ENCODE results near the gene RHEBL1.

RHEBL1 gene

GRCh38 chr12:49022558-49023178 lies 47.1 kb downstream of the RHEBL1 start:
- Mint-ChIP-seq H3K27me3 (no peaks in the 10 kb centered on the region), H3K27ac (no peak overlapping the region), H3K4me1 (peaks cover 17% of the 10 kb centered on the region), H3K36me3 (peaks cover 48% of the 10 kb centered on the region), H3K9me3 (no peaks in the 10 kb centered on the region), H3K4me3 (no peak overlapping the region)
- DNase-seq, result no peak
- CTCF ChIA-PET, result interaction anchor here (1.0 kb wide), 1 partner anchor 21 kb away, joined by 3 read pairs; no protein-coding TSS in a partner anchor

- no peak for DNase-seq
- Mint-ChIP-seq H3K27me3 (no peaks in the 10 kb centered on the region), H3K36me3 (peaks cover 54% of the 10 kb centered on the region), H3K9me3 (no peaks in the 10 kb centered on the region), H3K4me1 (peaks cover 29% of the 10 kb centered on the region), H3K27ac (peak overlapping the region; percentile 7), H3K4me3 (no peak overlapping the region)
- CTCF ChIA-PET, result interaction anchor here (1.7 to 1.9 kb wide), 2 partner anchors 13 to 25 kb away, joined by 4 to 24 read pairs; no protein-coding TSS in a partner anchor
Observed at GRCh38 chr12:49021292-49021915, 48.4 kb downstream of the RHEBL1 start.

- no peak for DNase-seq
- Mint-ChIP-seq H3K9me3 (no peaks in the 10 kb centered on the region), H3K4me3 (no peak overlapping the region), H3K36me3 (peaks cover 50% of the 10 kb centered on the region), H3K4me1 (peaks cover 37% of the 10 kb centered on the region), H3K27ac (peak overlapping the region; percentile 55), H3K27me3 (no peaks in the 10 kb centered on the region)
- CTCF ChIA-PET, result interaction anchor here (0.7 to 1.9 kb wide), 9 partner anchors 10 to 36 kb away, joined by 3 to 24 read pairs (median 7); partner anchors contain the start of gene DDN
Observed at GRCh38 chr12:49020441-49020840, 49.3 kb downstream of the RHEBL1 start.

DNA sequence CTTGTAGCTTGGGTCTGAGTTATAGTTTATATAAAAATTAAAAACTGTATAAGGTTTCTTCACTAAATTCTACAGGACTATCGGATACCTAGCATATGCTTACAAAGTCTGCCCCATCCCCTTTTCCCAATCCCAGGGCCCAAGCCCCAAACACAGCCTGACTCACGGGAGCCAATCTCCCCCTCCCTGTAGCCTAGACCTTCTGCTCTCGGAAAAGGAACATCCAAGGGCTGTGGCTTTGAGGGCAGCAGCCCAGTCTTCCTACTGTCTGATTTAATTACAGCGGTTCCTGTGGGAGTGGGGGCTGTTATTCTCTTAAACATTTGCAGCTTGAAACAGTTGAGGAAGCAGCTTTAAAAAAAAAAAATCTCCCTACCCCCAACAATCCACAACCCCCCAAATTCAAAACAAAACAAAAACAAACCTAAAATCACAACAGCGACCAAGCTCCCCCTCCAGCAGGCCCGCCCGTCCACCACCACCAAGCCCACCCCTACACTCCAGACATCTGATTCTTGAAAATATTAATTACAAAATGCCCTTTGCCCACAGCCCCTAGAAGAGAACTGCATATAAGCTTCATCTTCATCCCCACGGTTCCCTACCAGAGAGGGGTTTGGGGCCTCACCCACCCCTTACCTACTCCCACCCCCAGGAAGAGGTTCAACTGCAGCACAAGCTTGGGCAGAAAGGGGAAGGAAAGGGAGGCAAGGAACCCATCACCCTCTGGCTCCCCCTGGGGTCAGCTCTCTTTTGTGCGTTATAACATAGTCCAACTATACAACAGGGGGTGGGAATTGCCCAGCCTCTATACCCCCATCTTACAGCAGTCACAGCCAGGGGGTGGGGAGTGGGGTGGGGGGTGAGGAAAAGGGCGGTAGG lies 50.1 kb downstream of the RHEBL1 start:
- peaks cover 50% of the 10 kb centered on the region for H3K36me3 Mint-ChIP-seq
- H3K9me3 Mint-ChIP-seq, result no peaks in the 10 kb centered on the region
- H3K4me1 Mint-ChIP-seq, result peaks cover 41% of the 10 kb centered on the region
- peak overlapping the region; percentile 95 for H3K4me3 Mint-ChIP-seq
- H3K27me3 Mint-ChIP-seq, result no peaks in the 10 kb centered on the region
- CTCF ChIA-PET, result interaction anchor here (0.6 to 1.9 kb wide), 12 partner anchors 11 to 318 kb away, joined by 3 to 24 read pairs (median 6); partner anchors contain the start of gene DDN
- peak; percentile 69 for DNase-seq
- H3K27ac Mint-ChIP-seq, result peak overlapping the region; percentile 99

GRCh38 chr12:49019120-49019430 lies 50.7 kb downstream of the RHEBL1 start:
- H3K27me3 Mint-ChIP-seq, result no peaks in the 10 kb centered on the region
- H3K4me3 Mint-ChIP-seq, result peak overlapping the region; percentile 95
- peak overlapping the region; percentile 99 for H3K27ac Mint-ChIP-seq
- no peak for DNase-seq
- H3K36me3 Mint-ChIP-seq, result peaks cover 49% of the 10 kb centered on the region
- H3K9me3 Mint-ChIP-seq, result no peaks in the 10 kb centered on the region
- H3K4me1 Mint-ChIP-seq, result peaks cover 41% of the 10 kb centered on the region
- CTCF ChIA-PET, result interaction anchor here (1.2 to 1.9 kb wide), 5 partner anchors 11 to 31 kb away, joined by 5 to 24 read pairs (median 7); partner anchors contain the start of gene DDN

- H3K27me3 Mint-ChIP-seq, result no peaks in the 10 kb centered on the region
- peaks cover 41% of the 10 kb centered on the region for H3K4me1 Mint-ChIP-seq
- CTCF ChIA-PET, result interaction anchor here (0.8 to 6.9 kb wide), 11 partner anchors 12 to 66 kb away, joined by 3 to 58 read pairs (median 5); partner anchors contain the start of gene DDN
- peak; percentile 98 for DNase-seq
- peak within 1 kb of the TSS; percentile 99 for H3K27ac Mint-ChIP-seq
- peak within 1 kb of the TSS; percentile 95 for H3K4me3 Mint-ChIP-seq
- peaks cover 48% of the 10 kb centered on the region for H3K36me3 Mint-ChIP-seq
- no peaks in the 10 kb centered on the region for H3K9me3 Mint-ChIP-seq
Observed at GRCh38 chr12:49018261-49019119, 51.3 kb downstream of the RHEBL1 start, which contains the start of gene PRKAG1. Gene PRKAG1 (minus strand): TSS chr12:49018776. CDS start chr12:49018740, 36 bp downstream.

DNA sequence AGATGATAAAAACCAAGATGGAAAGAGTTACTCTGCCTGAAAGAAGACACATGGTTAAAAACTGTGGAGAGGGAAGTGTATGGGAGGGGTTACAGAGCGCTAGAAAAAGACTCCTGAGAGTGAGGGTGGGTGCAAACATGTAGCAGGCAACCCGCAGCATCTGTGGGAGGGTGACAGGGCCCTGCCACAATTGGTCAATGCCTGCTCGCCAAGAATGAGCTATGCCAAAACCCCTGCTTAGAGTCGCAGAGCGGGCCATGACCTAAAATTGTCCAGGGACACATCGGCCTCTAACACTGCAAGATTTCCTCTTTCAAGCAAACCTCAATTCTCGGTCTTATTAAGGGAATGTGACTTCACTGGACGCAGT lies 51.9 kb downstream of the RHEBL1 start:
- H3K4me3 Mint-ChIP-seq, result peak overlapping the region; percentile 95
- peak; percentile 54 for DNase-seq
- H3K4me1 Mint-ChIP-seq, result peaks cover 41% of the 10 kb centered on the region
- H3K27ac Mint-ChIP-seq, result peak overlapping the region; percentile 99
- H3K27me3 Mint-ChIP-seq, result no peaks in the 10 kb centered on the region
- no peaks in the 10 kb centered on the region for H3K9me3 Mint-ChIP-seq
- peaks cover 43% of the 10 kb centered on the region for H3K36me3 Mint-ChIP-seq
- CTCF ChIA-PET, result interaction anchor here (0.8 to 6.9 kb wide), 9 partner anchors 13 to 66 kb away, joined by 3 to 58 read pairs (median 4); partner anchors contain the start of gene DDN

- Mint-ChIP-seq H3K27me3 (no peaks in the 10 kb centered on the region), H3K27ac (peak overlapping the region; percentile 64), H3K36me3 (peaks cover 44% of the 10 kb centered on the region), H3K4me3 (no peak overlapping the region), H3K9me3 (no peaks in the 10 kb centered on the region), H3K4me1 (peaks cover 41% of the 10 kb centered on the region)
- CTCF ChIA-PET, result interaction anchor here (0.9 to 6.9 kb wide), 2 partner anchors 18 to 28 kb away, joined by 3 to 58 read pairs; partner anchors contain the start of gene DDN
- no peak for DNase-seq
Observed at GRCh38 chr12:49015196-49015595, 54.6 kb downstream of the RHEBL1 start.
